IMR-90 (cell line): ENCODE measurements around the gene COL4A1. TPM values are rescaled to one million over a fixed set of nuclear protein-coding genes. Genes with fewer than 3 reads are reported as not detected.

Source experiments
- ATAC-seq: fragments of 200-7000 bp; cut with Tn5 transposase; 2 replicates; pipeline ENCODE4 v1.9.1; 2020; ENCODE audit warnings: low read depth, mild to moderate bottlenecking, moderate library complexity
- BruUV-seq: library from RNA; stranded (reverse); fragments of 400-500 nt; replicated peaks from 2 replicates; lab custom pipeline; 2021; lab: Mats Ljungman, UMichigan
- CTCF ChIA-PET: fragments of 300-600 bp; formaldehyde crosslinking; extraction: SDS; loops from one replicate; lab custom pipeline; 2021; ENCODE audit warnings: antibody characterized with exemption; lab: Yijun Ruan, JAX
- POLR2A ChIA-PET: fragments of 300-600 bp; sonication (Branson Sonifier 250); formaldehyde crosslinking; loops from one replicate; lab custom pipeline; 2022; ENCODE audit warnings: antibody characterized with exemption; ENCODE audit not compliant: unreplicated experiment; lab: Charles Lee
- DNase-seq: peaks from one replicate; pipeline ENCODE4 v3.0.0; 2013
- H2AFZ ChIP-seq: replicated peaks from 2 replicates; pipeline ENCODE3; 2013; ENCODE audit warnings: low read length, mild to moderate bottlenecking; ENCODE audit not compliant: poor library complexity
- H2AK5ac ChIP-seq: 2 replicates; pipeline ENCODE4 v1.6.1; 2013; ENCODE audit warnings: low read depth, low read length, inconsistent platforms
- H2AK9ac ChIP-seq: replicated peaks from 2 replicates; pipeline ENCODE3; 2013; ENCODE audit warnings: mild to moderate bottlenecking, low read depth, low read length, moderate library complexity; ENCODE audit not compliant: poor library complexity
- H2BK120ac ChIP-seq: 2 replicates; pipeline ENCODE4 v1.6.1; 2013; ENCODE audit warnings: low read depth, low read length, inconsistent platforms
- H2BK15ac ChIP-seq: 3 replicates; pipeline ENCODE4 v1.6.1; 2013; ENCODE audit warnings: low read depth, low read length, inconsistent platforms
- H2BK20ac ChIP-seq: 2 replicates; pipeline ENCODE4 v1.6.1; 2013; ENCODE audit warnings: low read depth, mild to moderate bottlenecking, inconsistent platforms, low read length, moderate library complexity
- H2BK5ac ChIP-seq: 2 replicates; pipeline ENCODE4 v1.6.1; 2013; ENCODE audit warnings: mild to moderate bottlenecking, low read depth, low read length, inconsistent platforms; ENCODE audit not compliant: poor library complexity, severe bottlenecking
- H3K14ac ChIP-seq: replicated peaks from 2 replicates; pipeline ENCODE4 v1.6.1; 2013; ENCODE audit warnings: low read depth, low read length, inconsistent platforms
- H3K18ac ChIP-seq: 2 replicates; pipeline ENCODE4 v1.6.1; 2013; ENCODE audit warnings: low read depth, low read length, control low read depth
- H3K23ac ChIP-seq: 2 replicates; pipeline ENCODE4 v1.6.1; 2013; ENCODE audit warnings: low read depth, low read length, inconsistent platforms
- H3K27ac ChIP-seq: 2 replicates; pipeline ENCODE4 v1.5.1; 2013; ENCODE audit warnings: mild to moderate bottlenecking, control low read depth, low read length; ENCODE audit not compliant: insufficient read depth
- H3K27me3 ChIP-seq: 2 replicates; pipeline ENCODE4 v1.6.1; 2013; ENCODE audit warnings: low read length; ENCODE audit not compliant: control insufficient read depth, insufficient read depth
- H3K36me3 ChIP-seq: 2 replicates; pipeline ENCODE4 v1.6.1; 2013; ENCODE audit warnings: low read length, mixed read lengths; ENCODE audit not compliant: control insufficient read depth, insufficient read depth
- H3K4ac ChIP-seq: 2 replicates; pipeline ENCODE4 v1.6.1; 2013; ENCODE audit warnings: low read depth, low read length, inconsistent platforms
- H3K4me1 ChIP-seq: 2 replicates; pipeline ENCODE4 v1.6.1; 2013; ENCODE audit warnings: low read length, mixed read lengths; ENCODE audit not compliant: control insufficient read depth, insufficient read depth
- H3K4me2 ChIP-seq: 2 replicates; pipeline ENCODE4 v1.6.1; 2013; ENCODE audit warnings: low read depth, mild to moderate bottlenecking, control low read depth, low read length, moderate library complexity
- H3K4me3 ChIP-seq: 2 replicates; pipeline ENCODE4 v1.5.1; 2013; ENCODE audit warnings: low read depth, mild to moderate bottlenecking, control low read depth, low read length, moderate library complexity; ENCODE audit not compliant: insufficient read depth
- H3K56ac ChIP-seq: 2 replicates; pipeline ENCODE4 v1.6.1; 2013; ENCODE audit warnings: low read length, inconsistent platforms; ENCODE audit not compliant: insufficient read depth; ENCODE audit errors: extremely low read depth
- H3K79me1 ChIP-seq, 2 experiments: 2 replicates each; pipeline ENCODE4 v1.6.1; 2013; ENCODE audit warnings: low read length in 2 of 2, inconsistent platforms in 1 of 2, low read depth in 1 of 2
- H3K9ac ChIP-seq: 2 replicates; pipeline ENCODE4 v1.6.1; 2013; ENCODE audit warnings: low read depth, low read length, control low read depth
- H3K9me1 ChIP-seq: 2 replicates; pipeline ENCODE4 v1.6.1; 2013; ENCODE audit warnings: low read length, inconsistent platforms; ENCODE audit not compliant: insufficient read depth
- H3K9me3 ChIP-seq: 2 replicates; pipeline ENCODE4 v1.6.1; 2013; ENCODE audit warnings: low read length; ENCODE audit not compliant: control insufficient read depth, insufficient read depth
- H4K20me1 ChIP-seq: 2 replicates; pipeline ENCODE4 v1.6.1; 2013; ENCODE audit warnings: low read length, inconsistent platforms; ENCODE audit not compliant: insufficient read depth
- H4K5ac ChIP-seq: 2 replicates; pipeline ENCODE4 v1.6.1; 2013; ENCODE audit warnings: mild to moderate bottlenecking, low read depth, low read length, control low read depth
- H4K8ac ChIP-seq, 2 experiments: 2 replicates each; pipeline ENCODE4 v1.6.1; 2013; ENCODE audit warnings: low read depth in 2 of 2, low read length in 2 of 2, control low read depth in 1 of 2, inconsistent platforms in 1 of 2
- H4K91ac ChIP-seq: 2 replicates; pipeline ENCODE4 v1.6.1; 2013; ENCODE audit warnings: low read depth, low read length, inconsistent platforms; ENCODE audit not compliant: insufficient read depth
- BHLHE40 ChIP-seq: fragments of 150-350 bp; IDR thresholded peaks from 2 replicates; pipeline ENCODE4 v1.6.1; 2016; ENCODE audit warnings: mild to moderate bottlenecking, low read depth, low read length
- CEBPB ChIP-seq: IDR thresholded peaks from 2 replicates; pipeline ENCODE4 v1.6.1; 2012; ENCODE audit warnings: low read depth, low read length, improper control_type of control experiment
- CHD1 ChIP-seq: IDR thresholded peaks from 2 replicates; pipeline ENCODE4 v1.6.1; 2012; ENCODE audit warnings: low read depth, low read length, improper control_type of control experiment
- FOS ChIP-seq: fragments of 150-350 bp; IDR thresholded peaks from 2 replicates; pipeline ENCODE4 v1.6.1; 2016; ENCODE audit warnings: low read depth, low read length
- MAFK ChIP-seq: IDR thresholded peaks from 2 replicates; pipeline ENCODE4 v1.6.1; 2012; ENCODE audit warnings: low read depth, low read length, improper control_type of control experiment
- MAZ ChIP-seq: IDR thresholded peaks from 2 replicates; pipeline ENCODE4 v1.6.1; 2012; ENCODE audit warnings: low read depth, mild to moderate bottlenecking, low read length, improper control_type of control experiment, moderate library complexity, borderline replicate concordance
- MXI1 ChIP-seq: IDR thresholded peaks from 2 replicates; pipeline ENCODE4 v1.6.1; 2012; ENCODE audit warnings: low read depth, mild to moderate bottlenecking, low read length, moderate library complexity, borderline replicate concordance
- POLR2A ChIP-seq: IDR thresholded peaks from 2 replicates; pipeline ENCODE4 v1.6.1; 2012; ENCODE audit warnings: mild to moderate bottlenecking, low read depth, low read length
- RAD21 ChIP-seq: IDR thresholded peaks from 2 replicates; pipeline ENCODE4 v1.6.1; 2012; ENCODE audit warnings: low read length, improper control_type of control experiment
- RFX5 ChIP-seq: IDR thresholded peaks from 2 replicates; pipeline ENCODE4 v1.8.0; 2012; ENCODE audit warnings: low read depth, mild to moderate bottlenecking, low read length, moderate library complexity
- SMC3 ChIP-seq: fragments of 150-350 bp; IDR thresholded peaks from 2 replicates; pipeline ENCODE4 v1.6.1; 2016; ENCODE audit warnings: low read depth, mild to moderate bottlenecking, antibody characterized with exemption, low read length, moderate library complexity
- WGBS, 2 experiments: methylation state at CpG; one replicate each; pipeline versions ENCODE4 v1.1.5 to v1.1.7; 2013; ENCODE audit warnings: missing lambda C conversion rate in 2 of 2; ENCODE audit not compliant: insufficient read length in 1 of 2; ENCODE audit errors: extremely low coverage in 2 of 2; 5-methylcytosine and 5-hydroxymethylcytosine counted together
- dilution Hi-C: fragments of 300-500 bp; cut with HindIII; formaldehyde crosslinking; loops from one replicate; pipeline ENCODE4 v1.14.3; 2018; ENCODE audit warnings: low sequenced_read_pairs; ENCODE audit not compliant: unreplicated experiment
- in situ Hi-C: fragments of 300-500 bp; cut with MboI; formaldehyde crosslinking; loops from 3 replicates; pipeline ENCODE4 v1.14.3; 2019; ENCODE audit warnings: low sequenced_read_pairs, inconsistent platforms, mixed read lengths
- intact Hi-C: fragments of 100-400 bp; cut with micrococcal nuclease; formaldehyde crosslinking; loops from 2 replicates; pipeline ENCODE4 v1.10.0; 2022
- polyA plus RNA-seq, 3 experiments: library from polyadenylated mRNA; depleted of rRNA; stranded (reverse); fragments of >200 nt; gene quantifications; 2 replicates each; pipeline ENCODE4 v1.2.3, GENCODE V29; 2012; ENCODE audit warnings: low replicate concordance in 1 of 3
- total RNA-seq: library from RNA; depleted of rRNA; stranded (reverse); fragments of >200 nt; gene quantifications from 2 replicates; pipeline ENCODE4 v1.2.3, GENCODE V29; 2012
- TF ChIP-seq, protein P1 (sequence below): fragments of 150-350 bp; IDR thresholded peaks from 2 replicates; pipeline ENCODE4 v1.6.1; 2017; ENCODE audit warnings: mild to moderate bottlenecking, antibody characterized with exemption, low read length, low read depth
- TF ChIP-seq, protein P2 (sequence below): conservative IDR thresholded peaks from 2 replicates; pipeline ENCODE4 v1.5.1; 2012; ENCODE audit warnings: mild to moderate bottlenecking, low read depth, low read length, improper control_type of control experiment
- TF ChIP-seq, protein P3 (sequence below): fragments of 150-350 bp; IDR thresholded peaks from 2 replicates; pipeline ENCODE4 v1.6.1; 2016; ENCODE audit warnings: low read depth, mild to moderate bottlenecking, low read length, moderate library complexity, borderline replicate concordance

COL4A1 gene
- total and polyA plus RNA-seq, 2 of the 4 experiments (the other 2 are of a cell fraction): 230 to 337 TPM

DNA sequence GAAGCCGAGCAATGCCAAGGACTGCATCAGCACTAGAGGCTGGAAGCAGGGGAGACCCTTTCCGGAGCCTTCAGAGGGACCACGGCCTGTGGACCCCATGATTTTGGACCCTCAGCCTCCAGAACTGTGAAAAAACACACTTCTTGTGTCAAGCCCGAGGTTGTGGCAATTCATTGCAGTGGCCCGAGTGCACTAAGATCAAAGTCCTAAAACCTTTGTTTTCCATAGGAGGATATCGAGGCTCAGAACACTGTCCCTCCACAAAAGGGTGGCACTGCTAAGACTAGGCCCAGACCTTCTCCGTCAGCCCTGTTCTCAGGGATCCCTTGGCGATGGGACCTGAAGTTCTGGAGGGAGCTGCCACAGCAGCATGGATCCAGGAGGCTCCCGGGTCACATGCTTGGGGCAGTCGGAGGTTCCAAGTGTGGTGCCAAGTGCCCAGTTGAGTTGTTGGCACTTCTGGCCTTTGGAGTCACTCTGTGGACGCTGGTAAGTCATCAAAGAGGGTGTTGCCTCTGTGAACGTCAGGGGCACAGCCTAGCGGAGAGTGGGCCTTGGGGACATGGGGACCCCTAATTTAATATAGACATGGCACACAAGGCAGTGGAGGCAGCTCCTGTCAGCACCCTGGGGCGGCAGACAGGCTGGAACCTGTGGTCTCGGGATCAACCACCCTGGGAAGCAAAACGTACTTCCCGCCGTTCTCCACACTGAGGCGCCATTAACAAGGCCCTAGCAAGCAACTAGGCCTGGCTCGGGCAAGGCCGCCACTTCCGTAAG, 199.2 kb downstream of the COL4A1 start:
- Histone ChIP-seq H3K18ac (no peak overlapping the region), H4K91ac (no peak overlapping the region), H3K56ac (no peak overlapping the region), H4K8ac (no peak overlapping the region), H3K79me1 (no peaks in the 10 kb centered on the region; a peak in 1 of 4 replicates), H3K14ac (no peak overlapping the region), H3K27ac (no peak overlapping the region), H3K9me3 (no peaks in the 10 kb centered on the region), H2BK5ac (no peak overlapping the region), H2BK20ac (peak overlapping the region; percentile 60; the same call in 1 of the 2 replicates), H4K5ac (no peak overlapping the region), H3K23ac (no peak overlapping the region), H4K20me1 (no peaks in the 10 kb centered on the region), H3K4me3 (no peak overlapping the region), H3K9ac (no peak overlapping the region), H2BK15ac (0 out of 3 replicates have a peak overlapping the region, but pooled peaks have one; percentile 35), H2BK120ac (peak overlapping the region; percentile 28; the same call in 1 of the 2 replicates), H2AFZ (no peak overlapping the region), H2AK9ac (peak overlapping the region; percentile 3), H3K9me1 (peaks cover 8% of the 10 kb centered on the region), H3K27me3 (no peaks in the 10 kb centered on the region), H3K4me1 (peaks cover 10% of the 10 kb centered on the region), H2AK5ac (peak overlapping the region; percentile 78), H3K36me3 (no peaks in the 10 kb centered on the region), H3K4me2 (no peak overlapping the region), H3K4ac (no peak overlapping the region; the same call in none of the 2 replicates)
- ATAC-seq: no peak
- in situ Hi-C loops (loop anchor here (5.0 to 25.0 kb wide), 4 partner anchors 320 to 1145 kb away; partner anchors contain the start of gene IRS2), dilution Hi-C loops (loop anchor here (25.0 kb wide), 1 partner anchor 320 kb away; the partner anchor contains the start of gene IRS2), intact Hi-C loops (loop anchor here (2.0 to 5.0 kb wide), 4 partner anchors 90 to 1190 kb away; no protein-coding TSS in a partner anchor)
- CTCF ChIA-PET: no interaction called here
- DNase-seq: no peak
- no TSS peak for BruUV-seq
- POLR2A ChIA-PET: interaction anchor here (0.6 kb wide), 1 partner anchor 321 kb away, joined by 10 read pairs; the partner anchor contains the start of gene IRS2
- whole genome bisulfite sequencing, 2 experiments: 93% methylated on average over 17 of the region's 22 CpGs; no CpG with 5 or more reads in 1 of the 2 experiments
- TF ChIP-seq POLR2A (no peak), MAZ (no peak), CHD1 (no peak), MAFK (no peak), MXI1 (no peak), RAD21 (peak; percentile 4; the same call in 1 of the 2 replicates), FOS (no peak), SMC3 (no peak), RFX5 (no peak), CEBPB (no peak), BHLHE40 (no peak)
- TF ChIP-seq, protein P1, sequence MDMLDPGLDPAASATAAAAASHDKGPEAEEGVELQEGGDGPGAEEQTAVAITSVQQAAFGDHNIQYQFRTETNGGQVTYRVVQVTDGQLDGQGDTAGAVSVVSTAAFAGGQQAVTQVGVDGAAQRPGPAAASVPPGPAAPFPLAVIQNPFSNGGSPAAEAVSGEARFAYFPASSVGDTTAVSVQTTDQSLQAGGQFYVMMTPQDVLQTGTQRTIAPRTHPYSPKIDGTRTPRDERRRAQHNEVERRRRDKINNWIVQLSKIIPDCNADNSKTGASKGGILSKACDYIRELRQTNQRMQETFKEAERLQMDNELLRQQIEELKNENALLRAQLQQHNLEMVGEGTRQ: no peak
- TF ChIP-seq, protein P2, sequence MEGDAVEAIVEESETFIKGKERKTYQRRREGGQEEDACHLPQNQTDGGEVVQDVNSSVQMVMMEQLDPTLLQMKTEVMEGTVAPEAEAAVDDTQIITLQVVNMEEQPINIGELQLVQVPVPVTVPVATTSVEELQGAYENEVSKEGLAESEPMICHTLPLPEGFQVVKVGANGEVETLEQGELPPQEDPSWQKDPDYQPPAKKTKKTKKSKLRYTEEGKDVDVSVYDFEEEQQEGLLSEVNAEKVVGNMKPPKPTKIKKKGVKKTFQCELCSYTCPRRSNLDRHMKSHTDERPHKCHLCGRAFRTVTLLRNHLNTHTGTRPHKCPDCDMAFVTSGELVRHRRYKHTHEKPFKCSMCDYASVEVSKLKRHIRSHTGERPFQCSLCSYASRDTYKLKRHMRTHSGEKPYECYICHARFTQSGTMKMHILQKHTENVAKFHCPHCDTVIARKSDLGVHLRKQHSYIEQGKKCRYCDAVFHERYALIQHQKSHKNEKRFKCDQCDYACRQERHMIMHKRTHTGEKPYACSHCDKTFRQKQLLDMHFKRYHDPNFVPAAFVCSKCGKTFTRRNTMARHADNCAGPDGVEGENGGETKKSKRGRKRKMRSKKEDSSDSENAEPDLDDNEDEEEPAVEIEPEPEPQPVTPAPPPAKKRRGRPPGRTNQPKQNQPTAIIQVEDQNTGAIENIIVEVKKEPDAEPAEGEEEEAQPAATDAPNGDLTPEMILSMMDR: 0 out of 2 replicates have a peak, but pooled peaks have one; percentile 14
- TF ChIP-seq, protein P3, sequence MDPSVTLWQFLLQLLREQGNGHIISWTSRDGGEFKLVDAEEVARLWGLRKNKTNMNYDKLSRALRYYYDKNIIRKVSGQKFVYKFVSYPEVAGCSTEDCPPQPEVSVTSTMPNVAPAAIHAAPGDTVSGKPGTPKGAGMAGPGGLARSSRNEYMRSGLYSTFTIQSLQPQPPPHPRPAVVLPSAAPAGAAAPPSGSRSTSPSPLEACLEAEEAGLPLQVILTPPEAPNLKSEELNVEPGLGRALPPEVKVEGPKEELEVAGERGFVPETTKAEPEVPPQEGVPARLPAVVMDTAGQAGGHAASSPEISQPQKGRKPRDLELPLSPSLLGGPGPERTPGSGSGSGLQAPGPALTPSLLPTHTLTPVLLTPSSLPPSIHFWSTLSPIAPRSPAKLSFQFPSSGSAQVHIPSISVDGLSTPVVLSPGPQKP: no peak
